GM18873 (cell line): Measurements from ENCODE around the gene LRRC15.

Experiments used
- ATAC-seq: cut with Tn5 transposase; IDR thresholded peaks from one replicate; pipeline ENCODE4 v1.9.1; 2021; ENCODE audit warnings: mild to moderate bottlenecking, moderate library complexity, moderate number of reproducible peaks; ENCODE audit not compliant: unreplicated experiment, low FRiP score

The LRRC15 gene

GRCh38 chr3:194369522-194370279 lies at the start of gene LRRC15:
LRRC15 (minus strand) TSS chr3:194369743; CDS start chr3:194361043, 8,700 bp downstream.
- ATAC-seq, result no peak

GRCh38 chr3:194418671-194419070 lies 49.1 kb upstream of the LRRC15 start:
- ATAC-seq, result no peak

DNA sequence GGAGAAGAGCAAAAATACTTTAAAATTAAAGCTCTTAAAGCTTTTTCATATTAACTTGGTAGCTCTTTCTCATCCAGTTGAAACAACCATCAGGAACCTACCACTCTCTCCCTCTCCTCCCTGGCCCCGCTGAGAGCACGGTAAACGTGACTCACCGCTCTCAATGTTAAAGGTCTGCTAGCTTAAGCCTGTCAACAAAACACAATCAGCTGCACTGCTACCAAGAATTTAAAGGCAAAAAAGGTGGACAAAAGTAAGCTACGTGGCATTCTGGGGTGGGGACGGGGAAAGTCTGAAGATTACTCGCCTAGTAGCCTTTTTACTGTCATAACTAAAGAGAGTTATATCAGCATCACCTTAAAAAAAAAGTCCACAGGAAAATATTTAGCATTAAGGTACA lies 37.9 kb upstream of the LRRC15 start:
- ATAC-seq, result no peak

DNA sequence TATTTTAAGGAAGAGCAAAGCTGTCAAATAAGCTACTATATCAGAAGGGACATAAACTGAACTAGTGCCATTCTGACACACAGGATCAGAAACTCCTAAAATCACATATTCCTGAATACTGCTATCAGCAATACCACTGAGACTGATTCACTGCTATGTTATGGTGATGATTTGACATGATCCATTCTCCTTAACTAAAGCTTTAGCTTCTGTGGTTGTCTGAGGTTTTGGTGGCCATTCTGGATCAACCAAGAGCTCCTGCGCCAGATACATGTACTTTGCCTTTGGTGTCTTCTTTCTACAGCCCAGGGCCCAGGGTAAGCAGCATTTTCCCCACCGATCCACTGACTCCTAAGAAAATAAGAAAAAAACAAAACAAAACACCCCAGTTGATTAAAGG lies 36.2 kb upstream of the LRRC15 start:
- ATAC-seq, result no peak

DNA sequence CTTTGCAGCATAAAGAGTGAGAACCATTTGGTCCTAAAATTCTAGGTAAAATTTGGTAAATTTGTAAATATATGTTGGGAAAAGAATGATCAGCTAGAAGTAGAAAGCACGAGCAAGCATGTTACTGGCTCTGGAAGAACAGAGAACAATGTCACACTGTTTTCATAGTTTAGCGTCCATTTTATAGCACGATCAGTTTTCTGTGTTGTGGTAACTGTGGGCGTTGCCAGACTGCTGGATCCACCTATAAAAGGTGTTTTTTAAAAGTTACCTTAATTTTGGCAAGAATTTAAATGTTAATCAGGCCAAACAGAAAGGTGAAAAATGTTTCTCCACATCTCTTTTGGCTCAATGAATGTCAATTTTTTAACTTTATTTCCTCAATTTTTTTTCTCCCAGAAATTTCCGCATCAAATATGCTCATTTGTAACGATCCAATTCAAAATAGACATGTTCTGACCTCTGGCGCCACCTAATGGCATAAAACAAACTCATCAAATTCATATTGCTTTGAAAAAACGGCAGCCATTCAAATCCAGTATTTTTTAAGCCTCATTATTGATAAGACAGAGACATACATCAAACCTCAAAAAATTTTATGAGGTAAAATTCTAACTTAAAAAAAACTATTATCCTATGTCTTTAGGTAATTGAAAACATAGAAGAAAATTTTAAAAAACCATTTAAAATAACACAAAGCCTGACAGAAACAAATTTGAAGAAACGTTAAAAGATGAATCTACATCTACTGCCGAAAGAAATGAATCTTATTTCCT lies 35.0 kb upstream of the LRRC15 start:
- ATAC-seq, result no peak

GRCh38 chr3:194401868-194402329 lies 32.4 kb upstream of the LRRC15 start:
- ATAC-seq, result no peak

DNA sequence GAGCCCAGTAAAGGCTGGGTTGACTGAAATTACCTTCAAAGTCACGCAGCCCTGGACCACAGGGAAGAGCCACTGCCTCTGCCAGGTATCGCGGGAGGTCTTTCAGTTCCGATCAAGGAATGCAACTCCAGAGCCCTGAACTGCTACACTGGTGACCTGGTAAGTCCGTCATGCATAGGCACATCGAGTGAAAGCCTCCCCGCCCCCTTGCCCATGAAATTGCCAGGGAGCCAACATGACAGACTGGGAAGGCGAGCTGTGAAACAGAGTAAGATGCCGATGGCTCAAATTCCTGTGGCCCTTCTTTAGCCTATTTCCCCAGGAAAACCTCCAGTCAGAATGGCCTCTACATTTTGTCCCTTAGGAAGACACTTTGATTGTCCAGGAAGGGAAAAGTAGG lies 31.8 kb upstream of the LRRC15 start:
- no peak for ATAC-seq

DNA sequence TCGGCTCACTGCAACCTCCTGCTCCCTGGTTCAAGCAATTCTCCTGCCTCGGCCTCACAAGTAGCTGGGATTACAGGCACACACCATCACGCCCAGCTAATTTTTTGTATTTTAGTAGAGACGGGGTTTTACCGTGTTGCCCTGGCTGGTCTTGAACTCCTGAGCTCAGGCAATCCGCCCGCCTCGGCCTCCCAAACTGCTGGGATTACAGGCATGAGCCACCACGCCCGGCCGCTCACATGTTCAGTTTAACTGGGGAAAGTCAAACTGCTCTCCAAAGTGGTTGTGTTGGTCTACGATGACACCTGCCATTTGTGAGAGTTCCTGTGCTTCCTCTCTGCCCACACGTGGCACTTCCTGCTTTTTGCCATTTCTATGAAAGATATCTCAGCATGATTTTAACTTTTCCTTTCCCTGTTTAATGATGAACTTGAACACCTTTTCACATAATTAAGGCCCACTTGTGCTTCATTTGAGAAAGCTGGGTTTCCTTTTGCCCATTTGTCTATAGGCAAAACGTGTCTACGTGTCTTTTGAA lies 30.4 kb upstream of the LRRC15 start:
- ATAC-seq, result no peak

DNA sequence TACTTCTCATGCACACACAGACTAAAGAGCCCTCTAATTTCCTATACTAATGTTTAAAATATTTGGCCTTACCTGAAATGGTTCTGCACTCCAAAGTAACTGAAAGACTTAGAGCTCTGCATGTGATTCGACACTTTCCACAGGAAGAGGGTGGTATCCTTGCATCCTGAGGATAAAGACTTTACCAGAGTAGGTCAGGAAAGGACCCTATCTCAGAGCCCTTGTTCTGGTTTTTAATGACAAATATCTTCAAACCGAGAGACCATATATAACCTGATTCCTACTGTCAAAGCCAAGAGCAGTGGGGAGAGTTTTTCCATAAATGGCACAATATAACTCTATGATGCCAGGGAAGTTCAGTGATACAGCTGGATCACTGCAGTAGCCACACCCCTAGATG lies 29.6 kb upstream of the LRRC15 start, which contains the start of gene GP5:
Gene GP5, minus strand, starts transcription at position 101 of the 400 bp plus-strand sequence. CDS start 984 bp downstream, outside the sequence.
- ATAC-seq, result no peak

GRCh38 chr3:194397757-194398312 lies 28.3 kb upstream of the LRRC15 start:
- no peak for ATAC-seq

GRCh38 chr3:194396859-194397756 lies 27.6 kb upstream of the LRRC15 start:
- no peak for ATAC-seq

DNA sequence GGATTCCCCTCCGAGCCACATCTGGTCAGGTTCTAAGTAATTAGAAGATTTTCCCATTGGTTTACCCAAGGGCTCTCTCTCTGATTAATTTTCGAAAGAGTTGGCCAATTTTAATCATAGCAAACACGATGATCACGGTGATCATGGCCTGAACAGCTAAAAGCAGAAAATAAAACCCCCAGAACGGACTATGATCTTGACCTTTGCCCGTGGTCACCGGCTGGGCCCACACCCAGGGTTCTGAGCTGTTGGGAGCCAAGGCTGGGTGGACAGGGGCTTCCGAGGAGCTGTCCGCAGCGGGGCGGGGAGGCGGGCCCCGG lies 27.0 kb upstream of the LRRC15 start:
- no peak for ATAC-seq

DNA sequence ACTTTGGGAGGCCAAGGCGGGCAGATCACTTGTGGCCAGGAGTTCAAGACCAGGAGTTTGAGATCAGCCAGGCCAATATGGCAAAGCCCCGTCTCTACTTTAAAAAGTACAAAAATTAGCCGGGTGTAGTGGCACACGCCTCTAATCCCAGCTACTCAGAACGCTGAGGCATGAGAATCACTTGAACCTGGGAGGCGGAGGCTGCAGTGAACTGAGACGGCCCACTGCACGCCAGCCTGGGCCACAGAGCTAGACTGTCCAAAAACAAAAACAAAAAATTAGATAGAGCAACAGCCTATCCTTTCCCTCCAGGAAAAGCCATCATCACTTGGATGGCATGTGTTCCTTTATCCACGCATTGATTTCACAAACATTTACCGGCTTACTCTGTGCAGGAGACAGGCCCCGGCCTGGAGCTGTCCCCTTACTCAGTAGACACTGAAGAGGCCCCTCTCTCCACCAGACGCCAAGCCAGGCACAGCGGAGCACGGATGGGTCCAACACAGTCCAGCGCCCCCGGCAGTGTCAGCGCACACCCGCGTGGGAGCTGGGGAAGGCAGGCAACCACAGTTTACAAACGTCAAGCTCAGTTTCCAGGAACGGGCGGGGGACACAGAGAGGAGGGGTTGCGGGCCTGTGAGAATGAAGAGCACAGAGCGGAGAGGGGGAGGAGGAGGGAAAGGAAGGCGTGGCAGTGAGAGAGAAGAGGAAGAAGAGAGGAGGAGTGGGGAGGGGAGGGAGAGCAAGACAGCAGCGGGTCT lies 26.4 kb upstream of the LRRC15 start:
- no peak for ATAC-seq

DNA sequence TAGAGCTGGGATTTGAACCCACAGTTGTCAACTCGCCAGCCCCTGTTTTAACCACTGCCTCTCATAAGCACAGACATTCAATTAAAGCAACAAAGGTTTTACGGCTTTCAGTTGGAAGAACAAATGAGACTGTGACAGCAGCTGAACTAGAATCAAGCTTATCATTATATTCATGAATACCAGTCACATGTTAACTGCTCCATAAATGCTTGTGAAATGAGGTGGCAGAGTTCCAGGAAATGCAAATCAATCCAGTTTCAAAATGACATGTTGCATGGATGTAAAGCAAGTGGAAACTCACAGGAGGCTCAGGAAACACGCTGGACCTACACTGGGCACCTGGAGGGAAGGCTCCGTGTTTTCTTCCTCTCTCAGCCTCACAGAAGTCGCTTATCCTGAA lies 25.7 kb upstream of the LRRC15 start:
- no peak for ATAC-seq

DNA sequence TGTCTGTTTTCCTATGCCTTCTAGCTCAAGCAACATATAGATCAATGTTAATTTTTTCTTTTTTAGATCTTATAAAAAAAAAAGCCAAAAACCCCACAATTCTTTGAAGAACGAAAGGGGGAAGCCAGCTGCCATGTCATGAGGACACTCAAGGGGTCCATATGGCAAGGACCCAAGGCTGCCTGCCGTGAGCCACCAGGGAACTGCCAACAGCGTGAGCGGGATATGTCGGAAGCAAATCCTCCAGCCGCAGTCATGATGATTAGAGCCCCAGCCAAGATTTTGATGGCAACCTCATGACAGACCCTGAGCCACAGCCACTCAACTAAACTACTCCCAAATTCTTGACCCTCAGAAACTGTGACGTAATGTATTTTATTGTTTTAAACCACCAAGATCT lies 23.0 kb upstream of the LRRC15 start:
- ATAC-seq, result no peak

- no peak for ATAC-seq
Observed at GRCh38 chr3:194390835-194391234, 21.3 kb upstream of the LRRC15 start.

- ATAC-seq, result no peak
Observed at GRCh38 chr3:194389269-194389668, 19.7 kb upstream of the LRRC15 start.

DNA sequence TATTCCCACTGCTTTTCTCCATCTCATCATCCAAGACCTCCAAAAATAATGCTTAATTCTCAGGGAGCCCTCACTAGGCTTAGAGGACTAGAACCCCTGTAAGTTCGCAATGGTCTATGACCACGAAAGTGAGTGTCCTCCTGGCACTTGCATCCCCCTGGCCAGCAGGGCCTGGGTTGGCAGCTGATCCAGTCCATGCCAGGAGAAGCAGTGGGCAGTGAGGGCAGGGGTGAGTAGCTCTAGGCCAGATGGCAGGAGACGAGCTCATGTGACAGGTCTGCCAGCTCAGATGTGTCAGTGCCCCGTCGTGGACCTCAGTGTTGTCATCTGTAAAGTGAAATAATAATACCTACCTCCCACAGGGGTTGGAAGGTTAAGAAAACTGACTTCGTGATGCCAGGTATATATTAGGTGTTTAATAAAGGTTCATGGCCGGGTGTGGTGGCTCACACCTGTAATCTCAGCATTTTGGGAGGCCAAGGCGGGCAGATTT lies 18.4 kb upstream of the LRRC15 start:
- ATAC-seq, result no peak

DNA sequence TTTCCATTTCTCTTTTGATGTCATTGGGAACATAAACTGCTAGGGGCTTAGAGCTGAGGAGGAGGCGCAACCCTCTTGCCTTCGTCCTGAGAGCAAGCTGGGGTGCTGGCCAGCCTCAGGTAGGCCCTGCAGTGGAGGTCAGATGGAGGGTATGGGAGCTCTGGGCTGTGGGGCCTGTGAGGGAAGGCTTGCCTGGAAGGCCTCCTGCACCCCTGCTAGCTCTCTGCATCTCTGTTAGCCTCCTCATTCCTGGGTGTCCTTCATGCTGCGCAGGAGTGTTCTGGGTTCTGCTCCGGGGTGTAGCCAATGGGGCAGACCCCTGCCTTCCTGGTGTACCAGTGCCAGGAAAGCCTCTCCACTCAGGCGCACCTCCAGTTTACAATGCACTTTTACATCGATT lies 17.7 kb upstream of the LRRC15 start:
- no peak for ATAC-seq
